IPS DF 19.7 (cell line): ENCODE measurements around the gene TRIL.

Experiments
- DNase-seq: peaks from one replicate; pipeline ENCODE4 v3.0.0-alpha.2; 2013; ENCODE audit warnings: low read depth, low spot score

Gene TRIL

GRCh38 chr7:28983396-28984190 is 25.5 kb upstream of the TRIL start:
- no peak for DNase-seq

- DNase-seq = no peak
These were observed 23.0 kb upstream of the TRIL start for GRCh38 chr7:28981161-28981465.

GRCh38 chr7:28980451-28981160 is 22.5 kb upstream of the TRIL start:
- DNase-seq = no peak

GRCh38 chr7:28979776-28980175 is 21.6 kb upstream of the TRIL start:
- no peak for DNase-seq

- no peak for DNase-seq
These were observed 19.8 kb upstream of the TRIL start for GRCh38 chr7:28977881-28978280.

GRCh38 chr7:28976022-28976421 is 17.9 kb upstream of the TRIL start:
- DNase-seq = no peak

- DNase-seq = no peak
These were observed 15.5 kb upstream of the TRIL start for GRCh38 chr7:28973591-28973990.

GRCh38 chr7:28964056-28964455 is 5.9 kb upstream of the TRIL start:
- DNase-seq = no peak

- DNase-seq = no peak
These were observed 3.8 kb upstream of the TRIL start for GRCh38 chr7:28961972-28962371.

- no peak for DNase-seq
These were observed 2.1 kb upstream of the TRIL start for GRCh38 chr7:28960071-28960840.

GRCh38 chr7:28958980-28959347 is 834 bp upstream of the TRIL start:
- DNase-seq = no peak

GRCh38 chr7:28957751-28958234 is 337 bp downstream of the TRIL start:
- DNase-seq = no peak

GRCh38 chr7:28957064-28957750 is 923 bp downstream of the TRIL start:
- no peak for DNase-seq

- DNase-seq = no peak
These were observed 1.5 kb downstream of the TRIL start for GRCh38 chr7:28956608-28957063.

- no peak for DNase-seq
These were observed 2.2 kb downstream of the TRIL start for GRCh38 chr7:28955718-28956607.

GRCh38 chr7:28955356-28955717 is 2.8 kb downstream of the TRIL start:
- no peak for DNase-seq

- no peak for DNase-seq
These were observed 3.2 kb downstream of the TRIL start for GRCh38 chr7:28954946-28955345.

- no peak for DNase-seq
These were observed 3.7 kb downstream of the TRIL start for GRCh38 chr7:28954471-28954870.

GRCh38 chr7:28953633-28954032 is 4.5 kb downstream of the TRIL start:
- no peak for DNase-seq

GRCh38 chr7:28942168-28942567 is 16.0 kb downstream of the TRIL start:
- DNase-seq = no peak

- no peak for DNase-seq
These were observed 16.5 kb downstream of the TRIL start for GRCh38 chr7:28941633-28942032.
